ENCODE measurements around the gene ENPP1. TPM values are rescaled to one million over a fixed set of nuclear protein-coding genes. Genes with fewer than 3 reads are reported as not detected.
A peak's percentile ranks its signal among the peaks of the same experiment; 100 is the strongest.

ENPP1 gene
- total and polyA plus RNA-seq, 9 of the 15 experiments (the other 6 are each of a cell fraction or from before 2014, with no cell fraction given), result 0.03 to 0.56 (median 0.14) TPM

DNA sequence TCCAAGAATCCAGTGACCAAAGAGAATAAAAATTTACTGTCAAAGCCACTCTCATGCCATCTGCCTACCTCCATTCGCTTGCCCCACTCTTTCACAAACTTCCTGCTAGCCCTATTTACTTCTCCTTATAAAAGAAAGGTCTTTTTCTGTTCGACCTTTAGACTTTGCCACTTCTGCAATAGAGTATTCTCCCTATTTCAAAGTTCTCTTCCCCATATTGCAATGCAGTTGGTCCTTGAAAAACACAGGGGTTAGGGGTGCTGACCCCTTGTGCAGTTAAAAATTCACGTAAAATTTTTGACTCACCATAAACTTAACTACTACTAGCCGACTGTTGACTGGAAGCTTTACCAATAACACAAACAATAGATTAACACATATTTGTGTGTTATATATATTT is 128.3 kb downstream of the ENPP1 start (continued):
- TF ChIP-seq, protein P1, sequence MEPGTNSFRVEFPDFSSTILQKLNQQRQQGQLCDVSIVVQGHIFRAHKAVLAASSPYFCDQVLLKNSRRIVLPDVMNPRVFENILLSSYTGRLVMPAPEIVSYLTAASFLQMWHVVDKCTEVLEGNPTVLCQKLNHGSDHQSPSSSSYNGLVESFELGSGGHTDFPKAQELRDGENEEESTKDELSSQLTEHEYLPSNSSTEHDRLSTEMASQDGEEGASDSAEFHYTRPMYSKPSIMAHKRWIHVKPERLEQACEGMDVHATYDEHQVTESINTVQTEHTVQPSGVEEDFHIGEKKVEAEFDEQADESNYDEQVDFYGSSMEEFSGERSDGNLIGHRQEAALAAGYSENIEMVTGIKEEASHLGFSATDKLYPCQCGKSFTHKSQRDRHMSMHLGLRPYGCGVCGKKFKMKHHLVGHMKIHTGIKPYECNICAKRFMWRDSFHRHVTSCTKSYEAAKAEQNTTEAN (CRISPR knock-in tag; IDR thresholded peaks at IDR 0.05), result no peak

DNA sequence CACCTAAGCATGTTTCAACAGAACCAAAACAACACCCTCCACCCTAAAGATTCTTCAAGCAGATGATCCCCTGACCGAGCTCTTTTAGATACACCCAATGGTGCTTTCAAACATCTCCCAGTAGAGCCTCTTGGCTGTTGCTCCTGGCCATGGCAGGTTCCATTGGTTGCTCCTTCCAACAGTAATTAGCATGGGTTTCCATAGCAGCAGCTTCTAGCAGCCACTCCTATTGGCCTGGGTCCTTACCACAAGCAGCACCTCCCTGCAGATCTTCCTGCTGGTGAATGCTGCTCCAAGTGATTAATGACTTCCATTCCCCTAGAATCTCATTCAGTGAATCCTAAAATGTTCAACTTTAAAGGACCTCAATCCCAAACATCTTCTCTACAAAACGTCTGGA is 129.4 kb downstream of the ENPP1 start:
- Histone ChIP-seq H3K36me3 (ENCODE audit: control insufficient read depth, insufficient read depth, low read length) (no peaks in the 10 kb centered on the region), H3K4me1 (replicated peaks in 1 of 2; ENCODE audit: control insufficient read depth in 2 of 2, insufficient read depth in 2 of 2, low read length in 2 of 2) (no peaks in the 10 kb centered on the region), H3K4me3 (no peak overlapping the region), H3K9me1 (ENCODE audit: control insufficient read depth, insufficient read depth, low read length) (no peaks in the 10 kb centered on the region), H3K9ac (ENCODE audit: insufficient read depth in 1 of 2, low read depth in 2 of 2, low read length in 2 of 2) (no peak overlapping the region), H3K9me3 (replicated peaks; ENCODE audit: control insufficient read depth, insufficient read depth, low read depth, low read length) (no peaks in the 10 kb centered on the region), H2AFZ (ENCODE audit: low read depth, low read length) (no peak overlapping the region), H3K79me2 (ENCODE audit: control insufficient read depth, insufficient read depth, low read length) (no peaks in the 10 kb centered on the region), H3K27me3 (ENCODE audit: control insufficient read depth in 2 of 2, insufficient read depth in 2 of 2, low read length in 2 of 2) (no peaks in the 10 kb centered on the region), H4K20me1 (replicated peaks; ENCODE audit: control insufficient read depth, insufficient read depth, low read length) (no peaks in the 10 kb centered on the region), H3K4me2 (ENCODE audit: insufficient read depth, low read length) (no peak overlapping the region), H3K27ac (ENCODE audit: extremely low read depth, low read depth, low read length) (no peak overlapping the region)
- 0% methylated on average over 2 of the region's 2 CpGs for WGBS (ENCODE audit: insufficient coverage, low coverage, missing lambda C conversion rate)
- ATAC-seq (no peak), DNase-seq (ENCODE audit: extremely low read depth in 1 of 4, low spot score in 3 of 4) (no peak), FAIRE-seq (no peak)
- intact Hi-C loops (cut with micrococcal nuclease) (no loop called here), in situ Hi-C loops (cut with MboI) (no loop called here)
- TF ChIP-seq, protein P2, sequence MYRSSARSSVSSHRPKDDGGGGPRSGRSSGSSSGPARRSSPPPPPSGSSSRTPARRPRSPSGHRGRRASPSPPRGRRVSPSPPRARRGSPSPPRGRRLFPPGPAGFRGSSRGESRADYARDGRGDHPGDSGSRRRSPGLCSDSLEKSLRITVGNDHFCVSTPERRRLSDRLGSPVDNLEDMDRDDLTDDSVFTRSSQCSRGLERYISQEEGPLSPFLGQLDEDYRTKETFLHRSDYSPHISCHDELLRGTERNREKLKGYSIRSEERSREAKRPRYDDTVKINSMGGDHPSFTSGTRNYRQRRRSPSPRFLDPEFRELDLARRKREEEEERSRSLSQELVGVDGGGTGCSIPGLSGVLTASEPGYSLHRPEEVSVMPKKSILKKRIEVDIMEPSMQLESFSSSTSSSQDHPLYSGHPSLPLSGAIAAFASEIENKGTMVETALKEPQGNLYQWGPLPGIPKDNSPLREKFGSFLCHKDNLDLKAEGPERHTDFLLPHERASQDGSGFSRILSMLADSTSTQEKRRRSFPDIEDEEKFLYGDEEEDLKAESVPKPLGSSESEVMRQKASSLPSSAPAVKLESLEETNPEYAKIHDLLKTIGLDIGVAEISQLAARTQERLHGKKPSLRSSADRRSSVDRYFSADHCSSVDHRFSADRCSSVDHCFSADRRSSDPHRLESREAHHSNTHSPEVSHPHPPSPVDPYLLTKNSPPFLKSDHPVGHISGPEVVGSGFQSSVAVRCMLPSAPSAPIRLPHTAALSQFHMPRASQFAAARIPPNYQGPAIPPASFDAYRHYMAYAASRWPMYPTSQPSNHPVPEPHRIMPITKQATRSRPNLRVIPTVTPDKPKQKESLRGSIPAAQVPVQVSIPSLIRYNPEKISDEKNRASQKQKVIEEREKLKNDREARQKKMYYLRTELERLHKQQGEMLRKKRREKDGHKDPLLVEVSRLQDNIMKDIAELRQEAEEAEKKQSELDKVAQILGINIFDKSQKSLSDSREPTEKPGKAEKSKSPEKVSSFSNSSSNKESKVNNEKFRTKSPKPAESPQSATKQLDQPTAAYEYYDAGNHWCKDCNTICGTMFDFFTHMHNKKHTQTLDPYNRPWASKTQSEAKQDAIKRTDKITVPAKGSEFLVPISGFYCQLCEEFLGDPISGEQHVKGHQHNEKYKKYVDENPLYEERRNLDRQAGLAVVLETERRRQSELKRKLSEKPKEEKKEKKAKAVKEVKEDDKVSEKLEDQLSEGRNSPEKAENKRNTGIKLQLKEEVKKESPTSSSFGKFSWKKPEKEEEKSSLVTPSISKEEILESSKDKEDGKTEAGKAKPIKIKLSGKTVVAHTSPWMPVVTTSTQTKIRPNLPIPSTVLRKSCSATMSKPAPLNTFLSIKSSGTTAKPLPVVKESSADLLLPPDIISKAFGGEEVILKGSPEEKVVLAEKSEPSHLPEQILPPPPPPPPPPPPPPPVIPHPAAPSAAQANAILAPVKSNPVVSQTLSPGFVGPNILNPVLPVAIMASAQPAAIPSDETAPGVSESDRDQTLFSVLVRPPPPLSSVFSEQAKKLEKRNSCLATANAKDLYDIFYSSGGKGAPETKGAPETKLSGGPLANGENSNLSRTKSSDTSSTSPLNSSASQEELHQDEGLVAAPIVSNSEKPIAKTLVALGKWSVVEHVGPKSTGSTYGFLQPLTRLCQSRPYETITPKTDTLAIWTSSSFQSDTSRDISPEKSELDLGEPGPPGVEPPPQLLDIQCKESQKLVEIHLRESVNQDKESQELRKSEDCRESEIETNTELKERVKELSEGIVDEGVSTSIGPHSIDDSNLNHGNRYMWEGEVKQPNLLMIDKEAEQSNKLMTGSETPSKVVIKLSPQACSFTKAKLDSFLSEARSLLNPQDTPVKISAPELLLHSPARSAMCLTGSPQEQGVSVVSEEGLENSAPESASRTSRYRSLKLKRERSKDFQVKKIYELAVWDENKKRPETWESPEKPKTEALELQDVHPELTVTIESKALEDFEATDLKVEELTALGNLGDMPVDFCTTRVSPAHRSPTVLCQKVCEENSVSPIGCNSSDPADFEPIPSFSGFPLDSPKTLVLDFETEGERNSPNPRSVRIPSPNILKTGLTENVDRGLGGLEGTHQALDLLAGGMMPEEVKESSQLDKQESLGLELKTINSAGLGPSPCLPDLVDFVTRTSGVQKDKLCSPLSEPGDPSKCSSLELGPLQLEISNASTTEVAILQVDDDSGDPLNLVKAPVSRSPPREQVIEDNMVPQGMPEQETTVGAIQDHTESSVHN (IDR thresholded peaks at IDR 0.05; ENCODE audit: borderline replicate concordance in 1 of 2, low read depth in 1 of 2), result no peak
- peak; percentile 5; the same call in 1 of the 2 replicates for TF ChIP-seq RFX1 (IDR thresholded peaks at IDR 0.05)
- BruUV-seq (replicated peaks), result no TSS peak
- ChIA-PET CTCF (ENCODE audit: low intra/inter-chr PET ratio) (no interaction called here), POLR2A (no interaction called here)

All from K562 (cell line).